BLaER1 (cell line): ENCODE data around the gene PSMB5.

Experiments
- H3K27ac ChIP-seq: shearing (Covaris generic); formaldehyde crosslinking; 2 replicates; pipeline ENCODE4 v1.8.1; 2022
- H3K27me3 ChIP-seq: shearing (Covaris generic); formaldehyde crosslinking; 2 replicates; pipeline ENCODE4 v1.8.1; 2022
- H3K36me3 ChIP-seq: shearing (Covaris generic); formaldehyde crosslinking; 2 replicates; pipeline ENCODE4 v1.8.1; 2022
- H3K4me1 ChIP-seq: shearing (Covaris generic); formaldehyde crosslinking; 2 replicates; pipeline ENCODE4 v1.8.1; 2022
- H3K4me2 ChIP-seq: shearing (Covaris generic); formaldehyde crosslinking; 2 replicates; pipeline ENCODE4 v1.8.1; 2022
- H3K4me3 ChIP-seq: shearing (Covaris generic); formaldehyde crosslinking; 2 replicates; pipeline ENCODE4 v1.8.1; 2022
- H3K9ac ChIP-seq: shearing (Covaris generic); formaldehyde crosslinking; 2 replicates; pipeline ENCODE4 v1.8.1; 2022
- H3K9me3 ChIP-seq: shearing (Covaris generic); formaldehyde crosslinking; 2 replicates; pipeline ENCODE4 v1.8.1; 2022
- H4K20me1 ChIP-seq: shearing (Covaris generic); formaldehyde crosslinking; 2 replicates; pipeline ENCODE4 v1.8.1; 2022
- Cebpa-rat ChIP-seq: shearing (Covaris generic); IDR thresholded peaks from 2 replicates; pipeline ENCODE4 v1.8.1; 2022

Gene PSMB5

GRCh38 chr14:23034498-23035302 is at the start of gene PSMB5:
TSS of gene PSMB5 (minus strand) at chr14:23034900. CDS start at chr14:23034881, 19 bp downstream.
- Histone ChIP-seq H3K9ac (peak within 1 kb of the TSS; percentile 96), H3K9me3 (no peaks in the 10 kb centered on the region), H3K27ac (peak within 1 kb of the TSS; percentile 96), H3K4me3 (peak within 1 kb of the TSS; percentile 89), H4K20me1 (no peaks in the 10 kb centered on the region), H3K36me3 (peaks cover 40% of the 10 kb centered on the region), H3K4me1 (peaks cover 26% of the 10 kb centered on the region), H3K4me2 (peak within 1 kb of the TSS; percentile 86), H3K27me3 (no peaks in the 10 kb centered on the region)
- TF ChIP-seq Cebpa-rat = peak; percentile 88

- H4K20me1 ChIP-seq = peaks cover 52% of the 10 kb centered on the region
- no peak overlapping the region for H3K4me3 ChIP-seq
- no peaks in the 10 kb centered on the region for H3K4me1 ChIP-seq
- H3K27ac ChIP-seq = no peak overlapping the region
- no peak overlapping the region; the same call in 1 of the 2 replicates for H3K9ac ChIP-seq
- H3K9me3 ChIP-seq = no peaks in the 10 kb centered on the region
- H3K4me2 ChIP-seq = no peak overlapping the region
- TF ChIP-seq Cebpa-rat = no peak
- H3K36me3 ChIP-seq = peaks cover 100% of the 10 kb centered on the region
- no peaks in the 10 kb centered on the region for H3K27me3 ChIP-seq
These were observed 45.8 kb upstream of the PSMB5 start for GRCh38 chr14:23080474-23080873.

GRCh38 chr14:23079716-23080115 is 45.0 kb upstream of the PSMB5 start:
- Histone ChIP-seq H3K4me3 (no peak overlapping the region), H3K27me3 (no peaks in the 10 kb centered on the region), H3K36me3 (peaks cover 100% of the 10 kb centered on the region), H4K20me1 (peaks cover 44% of the 10 kb centered on the region), H3K9me3 (no peaks in the 10 kb centered on the region), H3K9ac (no peak overlapping the region; the same call in 1 of the 2 replicates), H3K4me2 (no peak overlapping the region), H3K4me1 (no peaks in the 10 kb centered on the region), H3K27ac (no peak overlapping the region)
- no peak for TF ChIP-seq Cebpa-rat

- Histone ChIP-seq H4K20me1 (peaks cover 43% of the 10 kb centered on the region), H3K27ac (no peak overlapping the region), H3K27me3 (no peaks in the 10 kb centered on the region), H3K9ac (no peak overlapping the region), H3K36me3 (peaks cover 100% of the 10 kb centered on the region), H3K4me2 (no peak overlapping the region), H3K9me3 (no peaks in the 10 kb centered on the region), H3K4me3 (no peak overlapping the region), H3K4me1 (no peaks in the 10 kb centered on the region)
- TF ChIP-seq Cebpa-rat = no peak
These were observed 44.0 kb upstream of the PSMB5 start for GRCh38 chr14:23078692-23079116.

GRCh38 chr14:23077962-23078361 is 43.3 kb upstream of the PSMB5 start:
- H3K36me3 ChIP-seq = peaks cover 100% of the 10 kb centered on the region
- H4K20me1 ChIP-seq = peaks cover 43% of the 10 kb centered on the region
- H3K27ac ChIP-seq = no peak overlapping the region
- 0 out of 2 replicates have a peak, but pooled peaks cover 1% of the 10 kb centered on the region for H3K4me1 ChIP-seq
- no peak for TF ChIP-seq Cebpa-rat
- H3K9me3 ChIP-seq = no peaks in the 10 kb centered on the region
- H3K4me2 ChIP-seq = no peak overlapping the region
- H3K9ac ChIP-seq = no peak overlapping the region
- no peaks in the 10 kb centered on the region for H3K27me3 ChIP-seq
- no peak overlapping the region for H3K4me3 ChIP-seq

- Histone ChIP-seq H3K9me3 (no peaks in the 10 kb centered on the region), H3K36me3 (peaks cover 100% of the 10 kb centered on the region), H3K9ac (no peak overlapping the region), H3K4me1 (peaks cover 12% of the 10 kb centered on the region), H3K27ac (no peak overlapping the region), H4K20me1 (peaks cover 48% of the 10 kb centered on the region), H3K4me3 (no peak overlapping the region), H3K27me3 (no peaks in the 10 kb centered on the region), H3K4me2 (no peak overlapping the region)
- TF ChIP-seq Cebpa-rat = no peak
These were observed 42.2 kb upstream of the PSMB5 start for GRCh38 chr14:23076785-23077408.

- no peak overlapping the region for H3K27ac ChIP-seq
- no peak overlapping the region for H3K4me3 ChIP-seq
- H3K27me3 ChIP-seq = no peaks in the 10 kb centered on the region
- H4K20me1 ChIP-seq = peaks cover 58% of the 10 kb centered on the region
- TF ChIP-seq Cebpa-rat = no peak
- no peaks in the 10 kb centered on the region for H3K9me3 ChIP-seq
- peaks cover 23% of the 10 kb centered on the region for H3K4me1 ChIP-seq
- H3K9ac ChIP-seq = no peak overlapping the region
- no peak overlapping the region for H3K4me2 ChIP-seq
- H3K36me3 ChIP-seq = peaks cover 81% of the 10 kb centered on the region
These were observed 40.2 kb upstream of the PSMB5 start for GRCh38 chr14:23074906-23075305.

GRCh38 chr14:23071921-23072539 is 37.3 kb upstream of the PSMB5 start:
- peak overlapping the region; percentile 95 for H3K4me2 ChIP-seq
- no peaks in the 10 kb centered on the region for H3K27me3 ChIP-seq
- H3K4me1 ChIP-seq = peaks cover 41% of the 10 kb centered on the region
- H3K9me3 ChIP-seq = no peaks in the 10 kb centered on the region
- peaks cover 75% of the 10 kb centered on the region for H3K36me3 ChIP-seq
- peak overlapping the region; percentile 94 for H3K27ac ChIP-seq
- no peak for TF ChIP-seq Cebpa-rat
- peak overlapping the region; percentile 97 for H3K9ac ChIP-seq
- peaks cover 58% of the 10 kb centered on the region for H4K20me1 ChIP-seq
- peak overlapping the region; percentile 89 for H3K4me3 ChIP-seq

- H3K4me3 ChIP-seq = peak overlapping the region; percentile 89
- peaks cover 58% of the 10 kb centered on the region for H4K20me1 ChIP-seq
- no peaks in the 10 kb centered on the region for H3K27me3 ChIP-seq
- TF ChIP-seq Cebpa-rat = no peak
- peak overlapping the region; percentile 94 for H3K27ac ChIP-seq
- H3K9me3 ChIP-seq = no peaks in the 10 kb centered on the region
- peak overlapping the region; percentile 97 for H3K9ac ChIP-seq
- peaks cover 41% of the 10 kb centered on the region for H3K4me1 ChIP-seq
- peak overlapping the region; percentile 95 for H3K4me2 ChIP-seq
- peaks cover 75% of the 10 kb centered on the region for H3K36me3 ChIP-seq
These were observed 36.7 kb upstream of the PSMB5 start for GRCh38 chr14:23071244-23071920.
